WTC11 (cell line): ENCODE measurements around the gene SYK. TPM values are rescaled to one million over a fixed set of nuclear protein-coding genes. Genes with fewer than 3 reads are reported as not detected.
"Not testable (repeated sequence)": the region's sequence is repeated elsewhere in the genome, so short reads cannot be mapped to it uniquely, and the experiment has no call there.

Source experiments
- ATAC-seq: fragments of 200-7000 bp; cut with Tn5 transposase; 2 replicates; pipeline ENCODE4 v1.10.0; 2021; ENCODE audit warnings: mild to moderate bottlenecking, moderate library complexity
- CTCF ChIA-PET: fragments of 300-600 bp; sonication (Branson Sonifier 250); formaldehyde crosslinking; loops from one replicate; lab custom pipeline; 2021; ENCODE audit warnings: antibody characterized with exemption; lab: Charles Lee
- POLR2A ChIA-PET: fragments of 350-600 bp; sonication (Branson Sonifier 250); formaldehyde crosslinking; loops from one replicate; lab custom pipeline; 2021; ENCODE audit warnings: antibody characterized with exemption; lab: Charles Lee
- DNase-seq: peaks from one replicate; pipeline ENCODE4 v3.0.0; 2021; ENCODE audit warnings: low spot score
- H3K27ac Mint-ChIP-seq: 2 replicates; pipeline ENCODE4 v1.8.0; 2021; ENCODE audit warnings: mixed read lengths
- H3K27me3 Mint-ChIP-seq: 2 replicates; pipeline ENCODE4 v1.8.0; 2021; ENCODE audit warnings: low read depth, mild to moderate bottlenecking, moderate library complexity, mixed read lengths
- H3K36me3 Mint-ChIP-seq: 2 replicates; pipeline ENCODE4 v1.8.0; 2021; ENCODE audit warnings: mixed read lengths
- H3K4me1 Mint-ChIP-seq: 2 replicates; pipeline ENCODE4 v1.8.0; 2022; ENCODE audit warnings: mixed read lengths
- H3K4me3 Mint-ChIP-seq: 2 replicates; pipeline ENCODE4 v1.8.0; 2021; ENCODE audit warnings: mild to moderate bottlenecking, moderate library complexity, mixed read lengths
- H3K9me3 Mint-ChIP-seq: 2 replicates; pipeline ENCODE4 v1.8.0; 2021; ENCODE audit warnings: mixed read lengths
- ATF3 ChIP-seq: sonication (generic); formaldehyde crosslinking; conservative IDR thresholded peaks from 2 replicates; pipeline ENCODE4 v1.8.1; 2022; ENCODE audit warnings: mild to moderate bottlenecking, missing genetic modification reagents
- CREM ChIP-seq: sonication (generic); formaldehyde crosslinking; IDR thresholded peaks from 2 replicates; pipeline ENCODE4 v1.8.1; 2022; ENCODE audit warnings: mild to moderate bottlenecking, missing genetic modification reagents, moderate library complexity
- E2F5 ChIP-seq: sonication (generic); formaldehyde crosslinking; IDR thresholded peaks from 2 replicates; pipeline ENCODE4 v1.8.1; 2022; ENCODE audit warnings: mild to moderate bottlenecking, moderate library complexity, missing genetic modification reagents
- ESRRA ChIP-seq: sonication (generic); formaldehyde crosslinking; IDR thresholded peaks from 2 replicates; pipeline ENCODE4 v1.8.1; 2022; ENCODE audit warnings: mild to moderate bottlenecking, missing genetic modification reagents, borderline replicate concordance
- FOXJ3 ChIP-seq: sonication (generic); formaldehyde crosslinking; IDR thresholded peaks from 2 replicates; pipeline ENCODE4 v1.9.0; 2021; ENCODE audit warnings: missing genetic modification reagents, mild to moderate bottlenecking, borderline replicate concordance
- FOXP4 ChIP-seq: sonication (generic); formaldehyde crosslinking; IDR thresholded peaks from 2 replicates; pipeline ENCODE4 v1.8.0; 2022; ENCODE audit warnings: mild to moderate bottlenecking, missing genetic modification reagents
- GTF2I ChIP-seq: fragments of 250-450 bp; sonication (Bioruptor Pico); conservative IDR thresholded peaks from 2 replicates; pipeline ENCODE4 v1.4.0; 2021; ENCODE audit warnings: mild to moderate bottlenecking
- JAZF1 ChIP-seq: fragments of 250-450 bp; sonication (Bioruptor Pico); IDR thresholded peaks from 2 replicates; pipeline ENCODE4 v1.9.0; 2021; ENCODE audit warnings: moderate library complexity, mild to moderate bottlenecking, inconsistent platforms
- MXD4 ChIP-seq: fragments of 250-450 bp; sonication (Bioruptor Pico); IDR thresholded peaks from 2 replicates; pipeline ENCODE4 v1.8.0; 2021; ENCODE audit warnings: mild to moderate bottlenecking, moderate library complexity, borderline replicate concordance
- NR2C2 ChIP-seq: sonication (generic); formaldehyde crosslinking; IDR thresholded peaks from 2 replicates; pipeline ENCODE4 v1.8.0; 2022; ENCODE audit warnings: mild to moderate bottlenecking, missing genetic modification reagents
- RELA ChIP-seq: sonication (generic); formaldehyde crosslinking; IDR thresholded peaks from 2 replicates; pipeline ENCODE4 v1.8.1; 2022; ENCODE audit warnings: missing genetic modification reagents, mild to moderate bottlenecking, borderline replicate concordance
- RORB ChIP-seq: fragments of 250-450 bp; sonication (Bioruptor Pico); IDR thresholded peaks from 2 replicates; pipeline ENCODE4 v1.9.0; 2021; ENCODE audit warnings: mild to moderate bottlenecking
- SMAD3 ChIP-seq: sonication (generic); formaldehyde crosslinking; IDR thresholded peaks from 2 replicates; pipeline ENCODE4 v1.8.0; 2022; ENCODE audit warnings: missing genetic modification reagents, mild to moderate bottlenecking, borderline replicate concordance
- TEAD4 ChIP-seq: sonication (generic); formaldehyde crosslinking; IDR thresholded peaks from 2 replicates; pipeline ENCODE4 v1.8.0; 2022; ENCODE audit warnings: mild to moderate bottlenecking, missing genetic modification reagents
- ZNF232 ChIP-seq: sonication (generic); formaldehyde crosslinking; IDR thresholded peaks from 2 replicates; pipeline ENCODE4 v1.8.0; 2022; ENCODE audit warnings: mild to moderate bottlenecking, missing genetic modification reagents
- ZNF425 ChIP-seq: fragments of 250-450 bp; sonication (Bioruptor Pico); conservative IDR thresholded peaks from 2 replicates; pipeline ENCODE4 v1.9.0; 2021; ENCODE audit warnings: mild to moderate bottlenecking
- ZSCAN18 ChIP-seq: fragments of 250-450 bp; sonication (Bioruptor Pico); IDR thresholded peaks from 2 replicates; pipeline ENCODE4 v2.1.2; 2022; ENCODE audit warnings: mild to moderate bottlenecking, moderate library complexity
- total RNA-seq: library from RNA; stranded (reverse); gene quantifications from 3 replicates; pipeline ENCODE4 v1.2.3, GENCODE V29; 2021
- TF ChIP-seq, protein P1 (sequence below): sonication (generic); formaldehyde crosslinking; IDR thresholded peaks from 2 replicates; pipeline ENCODE4 v1.8.0; 2023; ENCODE audit warnings: missing genetic modification reagents
- TF ChIP-seq, protein P2 (sequence below): sonication (generic); formaldehyde crosslinking; IDR thresholded peaks from 2 replicates; pipeline ENCODE4 v1.8.1; 2023; ENCODE audit warnings: mild to moderate bottlenecking, missing genetic modification reagents, moderate library complexity
- TF ChIP-seq, protein P3 (sequence below): sonication (generic); formaldehyde crosslinking; IDR thresholded peaks from 2 replicates; pipeline ENCODE4 v1.8.1; 2022; ENCODE audit warnings: low read depth, mild to moderate bottlenecking, moderate library complexity, missing genetic modification reagents, borderline replicate concordance

The SYK gene
- total RNA-seq, 1 experiment from 2014 or later: 7.4 TPM

GRCh38 chr9:90884178-90884577, 82.6 kb downstream of the SYK start:
- ChIA-PET CTCF (no interaction called here), POLR2A (no interaction called here)
- DNase-seq (no peak), ATAC-seq (no peak)
- peaks cover 3% of the 10 kb centered on the region; the same call in 1 of the 2 replicates for H3K36me3 Mint-ChIP-seq
- no peak overlapping the region for H3K4me3 Mint-ChIP-seq
- peaks cover 19% of the 10 kb centered on the region for H3K9me3 Mint-ChIP-seq
- TF ChIP-seq, protein P1, sequence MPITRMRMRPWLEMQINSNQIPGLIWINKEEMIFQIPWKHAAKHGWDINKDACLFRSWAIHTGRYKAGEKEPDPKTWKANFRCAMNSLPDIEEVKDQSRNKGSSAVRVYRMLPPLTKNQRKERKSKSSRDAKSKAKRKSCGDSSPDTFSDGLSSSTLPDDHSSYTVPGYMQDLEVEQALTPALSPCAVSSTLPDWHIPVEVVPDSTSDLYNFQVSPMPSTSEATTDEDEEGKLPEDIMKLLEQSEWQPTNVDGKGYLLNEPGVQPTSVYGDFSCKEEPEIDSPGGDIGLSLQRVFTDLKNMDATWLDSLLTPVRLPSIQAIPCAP (CRISPR knock-in tag): no peak
- no peak for TF ChIP-seq NR2C2 (CRISPR knock-in tag)
- no peak for TF ChIP-seq ATF3 (CRISPR knock-in tag)
- TF ChIP-seq ZSCAN18 (CRISPR knock-in tag): no peak
- TF ChIP-seq, protein P2, sequence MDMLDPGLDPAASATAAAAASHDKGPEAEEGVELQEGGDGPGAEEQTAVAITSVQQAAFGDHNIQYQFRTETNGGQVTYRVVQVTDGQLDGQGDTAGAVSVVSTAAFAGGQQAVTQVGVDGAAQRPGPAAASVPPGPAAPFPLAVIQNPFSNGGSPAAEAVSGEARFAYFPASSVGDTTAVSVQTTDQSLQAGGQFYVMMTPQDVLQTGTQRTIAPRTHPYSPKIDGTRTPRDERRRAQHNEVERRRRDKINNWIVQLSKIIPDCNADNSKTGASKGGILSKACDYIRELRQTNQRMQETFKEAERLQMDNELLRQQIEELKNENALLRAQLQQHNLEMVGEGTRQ (CRISPR knock-in tag): no peak
- TF ChIP-seq SMAD3 (CRISPR knock-in tag): no peak
- TF ChIP-seq FOXJ3 (CRISPR knock-in tag): no peak
- no peak for TF ChIP-seq ZNF425
- TF ChIP-seq MXD4: no peak
- TF ChIP-seq GTF2I: no peak
- no peak for TF ChIP-seq TEAD4
- no peak for TF ChIP-seq JAZF1 (CRISPR knock-in tag)
- no peak for TF ChIP-seq E2F5 (CRISPR knock-in tag)
- no peak for TF ChIP-seq CREM (CRISPR knock-in tag)
- no peak for TF ChIP-seq RORB (CRISPR knock-in tag)
- no peak overlapping the region for H3K27ac Mint-ChIP-seq
- H3K4me1 Mint-ChIP-seq: peaks cover 11% of the 10 kb centered on the region
- H3K27me3 Mint-ChIP-seq: no peaks in the 10 kb centered on the region; the same call in 1 of the 2 replicates

- DNase-seq, H3K4me3 Mint-ChIP-seq, ATAC-seq, POLR2A ChIA-PET, H3K27ac Mint-ChIP-seq, CTCF ChIA-PET, H3K36me3 Mint-ChIP-seq, H3K27me3 Mint-ChIP-seq: not testable (repeated sequence)
- H3K4me1 Mint-ChIP-seq: peaks cover 36% of the 10 kb centered on the region
- peaks cover 19% of the 10 kb centered on the region for H3K9me3 Mint-ChIP-seq
These were observed 85.2 kb downstream of the SYK start for GRCh38 chr9:90886868-90887267.

- H3K36me3 Mint-ChIP-seq: no peaks in the 10 kb centered on the region
- ATAC-seq: no peak
- DNase-seq: no peak
- no peak overlapping the region for H3K27ac Mint-ChIP-seq
- no peak overlapping the region for H3K4me3 Mint-ChIP-seq
- ChIA-PET POLR2A (no interaction called here), CTCF (interaction anchor here (0.6 to 2.7 kb wide), 3 partner anchors 9 to 79 kb away, joined by 3 to 18 read pairs (median 8); no protein-coding TSS in a partner anchor)
- H3K4me1 Mint-ChIP-seq: peaks cover 55% of the 10 kb centered on the region
- no peaks in the 10 kb centered on the region; the same call in 1 of the 2 replicates for H3K27me3 Mint-ChIP-seq
- H3K9me3 Mint-ChIP-seq: peaks cover 13% of the 10 kb centered on the region; the same call in 1 of the 2 replicates
- TF ChIP-seq ZNF232 (CRISPR knock-in tag) (no peak), RELA (CRISPR knock-in tag) (no peak), FOXP4 (no peak), ESRRA (CRISPR knock-in tag) (no peak)
- TF ChIP-seq, protein P3, sequence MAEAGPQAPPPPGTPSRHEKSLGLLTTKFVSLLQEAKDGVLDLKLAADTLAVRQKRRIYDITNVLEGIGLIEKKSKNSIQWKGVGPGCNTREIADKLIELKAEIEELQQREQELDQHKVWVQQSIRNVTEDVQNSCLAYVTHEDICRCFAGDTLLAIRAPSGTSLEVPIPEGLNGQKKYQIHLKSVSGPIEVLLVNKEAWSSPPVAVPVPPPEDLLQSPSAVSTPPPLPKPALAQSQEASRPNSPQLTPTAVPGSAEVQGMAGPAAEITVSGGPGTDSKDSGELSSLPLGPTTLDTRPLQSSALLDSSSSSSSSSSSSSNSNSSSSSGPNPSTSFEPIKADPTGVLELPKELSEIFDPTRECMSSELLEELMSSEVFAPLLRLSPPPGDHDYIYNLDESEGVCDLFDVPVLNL (CRISPR knock-in tag): no peak
- TF ChIP-seq, protein P2 (CRISPR knock-in tag): no peak
- TF ChIP-seq, all 79 proteins: peak for 0
These were observed 87.3 kb downstream of the SYK start for GRCh38 chr9:90888941-90889340.
